Skin epidermis (tissue), 12 donors: ENCODE measurements around the gene UBASH3B.

ENCODE experiments used
- H3K27ac ChIP-seq, 21 experiments: fragments of 200-600 bp; sonication (generic) in 11 of 21; one replicate each; pipeline ENCODE4 v1.5.0; 2020; ENCODE audit warnings: mild to moderate bottlenecking in 3 of 21, inconsistent platforms in 2 of 21, moderate library complexity in 2 of 21
- H3K4me3 ChIP-seq, 7 experiments: fragments of 200-600 bp; sonication (generic) in 2 of 7; one replicate each; pipeline ENCODE4 v1.5.0; 2020; ENCODE audit warnings: inconsistent platforms in 2 of 7, mild to moderate bottlenecking in 2 of 7, moderate library complexity in 1 of 7

The UBASH3B gene

GRCh38 chr11:122703541-122704272 is 48.2 kb downstream of the UBASH3B start:
- Histone ChIP-seq H3K4me3 (no peak overlapping the region), H3K27ac (peak overlapping the region in 2 of 21 experiments; percentile 33 to 51)

GRCh38 chr11:122705396-122705795 is 49.9 kb downstream of the UBASH3B start:
- Histone ChIP-seq H3K4me3 (no peak overlapping the region), H3K27ac (no peak overlapping the region)

DNA sequence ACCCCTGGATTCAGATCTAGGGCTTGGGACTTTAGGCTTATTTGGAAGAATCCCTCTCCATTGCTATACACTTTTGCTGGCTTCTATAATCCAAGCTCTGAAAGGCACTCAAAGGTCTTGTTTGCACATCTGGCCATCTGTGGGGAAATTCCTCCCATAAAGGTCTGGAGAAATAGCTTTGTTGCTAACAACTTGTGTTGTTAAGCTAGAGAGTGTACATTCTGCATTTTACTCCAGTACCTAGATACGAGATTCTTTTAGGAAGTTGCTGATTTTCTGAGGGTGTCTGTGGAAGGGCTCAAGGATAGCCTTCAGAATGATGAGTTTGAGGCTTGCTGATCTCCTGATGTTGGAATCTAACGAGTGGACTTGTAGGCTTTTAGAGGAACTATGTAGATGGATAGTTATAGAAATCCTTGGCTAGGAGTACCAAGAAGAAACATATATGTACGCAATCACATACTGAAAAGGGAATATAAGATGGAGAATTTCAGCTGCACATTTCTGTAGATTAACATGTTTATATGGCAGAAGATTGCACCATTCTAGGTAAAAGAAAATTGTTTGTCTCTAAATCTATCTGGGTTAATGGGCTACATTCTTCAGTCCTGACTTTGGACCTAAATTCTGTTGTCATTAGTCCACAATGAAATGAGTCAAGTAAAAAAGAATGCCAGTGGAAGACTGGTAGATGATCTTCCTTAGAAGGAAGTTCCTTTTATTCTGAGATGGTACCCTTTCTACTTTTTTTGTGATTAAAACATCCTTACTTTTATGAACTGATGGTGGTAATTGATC is 51.0 kb downstream of the UBASH3B start:
- Histone ChIP-seq H3K27ac (peak overlapping the region in 1 of 21 experiments; percentile 17), H3K4me3 (no peak overlapping the region)

GRCh38 chr11:122707111-122707510 is 51.6 kb downstream of the UBASH3B start:
- Histone ChIP-seq H3K4me3 (no peak overlapping the region), H3K27ac (peak overlapping the region in 1 of 21 experiments; percentile 17)

GRCh38 chr11:122707901-122708300 is 52.4 kb downstream of the UBASH3B start:
- Histone ChIP-seq H3K27ac (no peak overlapping the region), H3K4me3 (no peak overlapping the region)

DNA sequence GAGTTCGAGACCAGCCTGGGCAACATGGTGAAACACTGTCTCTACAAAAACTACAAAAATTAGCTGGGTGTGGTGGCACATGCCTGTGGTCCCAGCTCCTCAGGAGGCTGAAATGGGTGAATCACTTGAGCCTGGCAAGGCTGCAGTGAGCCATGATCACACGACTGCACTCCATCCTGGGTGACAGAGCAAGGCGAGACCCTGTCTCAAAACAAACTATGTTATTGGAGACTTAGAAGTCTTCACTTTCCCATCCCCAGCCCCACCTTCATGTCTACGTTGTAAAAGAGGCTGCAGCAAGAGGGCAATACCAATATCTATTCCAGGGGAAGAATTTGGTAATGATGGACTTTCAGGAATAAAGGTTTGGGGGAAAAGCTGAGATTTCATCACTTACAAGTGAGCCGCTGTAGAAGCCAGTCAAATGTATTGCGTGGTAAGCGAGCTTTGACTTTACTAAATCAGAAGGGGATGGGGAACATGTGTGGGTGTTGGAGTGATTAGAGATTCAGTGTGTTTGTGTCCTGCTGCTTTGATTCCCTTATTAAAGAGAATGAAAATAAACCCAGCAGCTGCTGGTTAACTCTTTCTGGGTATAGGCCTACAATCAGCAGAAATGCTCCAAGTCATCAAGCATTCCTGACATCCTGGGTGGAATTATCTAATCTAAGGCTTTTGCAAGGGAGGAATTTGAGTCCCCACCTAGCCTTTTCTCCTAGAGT is 53.7 kb downstream of the UBASH3B start:
- Histone ChIP-seq H3K27ac (peak overlapping the region in 2 of 21 experiments; percentile 23 to 33), H3K4me3 (no peak overlapping the region)

DNA sequence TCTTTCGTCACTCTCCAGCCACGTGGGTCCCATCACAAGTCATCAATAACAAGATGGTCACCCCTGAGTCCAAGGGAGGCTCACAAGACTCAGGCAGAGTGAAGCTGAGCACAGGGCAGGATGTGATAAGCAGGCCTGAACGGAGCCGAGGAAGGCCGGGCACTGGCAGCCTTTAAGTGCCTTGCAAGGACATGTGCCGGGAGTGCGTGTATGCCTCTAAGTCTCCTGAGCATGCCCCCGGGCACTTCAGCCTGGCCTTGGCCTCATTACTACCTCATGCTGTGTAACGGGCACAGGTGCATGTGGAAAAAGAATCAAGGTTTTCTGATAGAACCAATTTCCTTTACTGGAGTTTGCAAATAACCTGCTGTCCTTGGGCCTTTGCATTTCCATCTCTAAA is 55.8 kb downstream of the UBASH3B start:
- H3K4me3 ChIP-seq, result no peak overlapping the region
- no peak overlapping the region for H3K27ac ChIP-seq

DNA sequence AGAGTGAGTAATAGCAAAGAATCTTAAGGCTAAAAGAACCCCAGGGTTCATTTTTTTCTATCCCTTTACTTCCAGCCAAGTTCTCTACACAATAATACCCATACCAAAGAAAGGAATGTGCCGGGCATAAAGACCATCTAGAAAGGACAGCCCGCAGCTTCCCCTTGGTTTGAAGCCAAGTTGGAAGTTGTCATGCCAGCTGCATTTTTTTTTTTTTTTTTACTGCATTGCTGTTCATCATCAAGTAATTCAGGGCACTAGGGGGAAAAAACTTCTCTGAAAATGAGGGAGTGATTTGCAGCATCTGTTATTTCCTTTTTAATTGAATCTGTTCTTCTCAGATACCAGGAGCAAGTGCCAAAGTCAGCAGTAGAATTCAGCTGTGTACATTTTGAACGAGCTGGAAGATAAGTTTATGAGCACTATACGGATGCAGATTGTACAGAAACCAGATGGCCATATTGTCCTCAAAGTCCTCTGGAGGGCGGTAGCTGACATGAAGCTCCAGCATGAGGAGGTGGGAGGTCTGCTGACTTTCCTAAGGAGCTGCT is 56.4 kb downstream of the UBASH3B start:
- H3K27ac ChIP-seq, result no peak overlapping the region
- no peak overlapping the region for H3K4me3 ChIP-seq

DNA sequence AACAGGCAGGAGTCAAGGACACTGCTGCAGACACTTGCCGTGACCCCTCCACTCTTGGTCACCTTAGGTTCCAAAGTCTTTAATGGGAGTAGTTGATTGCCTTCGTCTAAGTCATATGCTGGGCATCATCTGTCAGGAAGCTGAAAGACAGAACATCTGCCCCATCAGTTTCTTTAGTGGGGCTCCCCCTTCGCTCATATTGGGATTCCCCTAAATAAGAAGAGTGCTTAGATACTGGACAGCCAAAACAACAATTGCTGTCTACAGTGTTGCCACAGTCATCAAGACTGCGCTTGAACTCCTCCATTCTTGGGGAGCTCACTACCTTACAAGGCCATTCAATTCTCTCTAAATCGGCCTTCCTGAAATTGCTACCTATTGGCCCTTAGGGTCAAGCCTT is 58.5 kb downstream of the UBASH3B start:
- H3K4me3 ChIP-seq, result no peak overlapping the region
- H3K27ac ChIP-seq, result peak overlapping the region in 1 of 21 experiments; percentile 46

- H3K4me3 ChIP-seq, result no peak overlapping the region
- H3K27ac ChIP-seq, result peak overlapping the region in 1 of 21 experiments; percentile 46
Observed at GRCh38 chr11:122714484-122714883, 59.0 kb downstream of the UBASH3B start.

DNA sequence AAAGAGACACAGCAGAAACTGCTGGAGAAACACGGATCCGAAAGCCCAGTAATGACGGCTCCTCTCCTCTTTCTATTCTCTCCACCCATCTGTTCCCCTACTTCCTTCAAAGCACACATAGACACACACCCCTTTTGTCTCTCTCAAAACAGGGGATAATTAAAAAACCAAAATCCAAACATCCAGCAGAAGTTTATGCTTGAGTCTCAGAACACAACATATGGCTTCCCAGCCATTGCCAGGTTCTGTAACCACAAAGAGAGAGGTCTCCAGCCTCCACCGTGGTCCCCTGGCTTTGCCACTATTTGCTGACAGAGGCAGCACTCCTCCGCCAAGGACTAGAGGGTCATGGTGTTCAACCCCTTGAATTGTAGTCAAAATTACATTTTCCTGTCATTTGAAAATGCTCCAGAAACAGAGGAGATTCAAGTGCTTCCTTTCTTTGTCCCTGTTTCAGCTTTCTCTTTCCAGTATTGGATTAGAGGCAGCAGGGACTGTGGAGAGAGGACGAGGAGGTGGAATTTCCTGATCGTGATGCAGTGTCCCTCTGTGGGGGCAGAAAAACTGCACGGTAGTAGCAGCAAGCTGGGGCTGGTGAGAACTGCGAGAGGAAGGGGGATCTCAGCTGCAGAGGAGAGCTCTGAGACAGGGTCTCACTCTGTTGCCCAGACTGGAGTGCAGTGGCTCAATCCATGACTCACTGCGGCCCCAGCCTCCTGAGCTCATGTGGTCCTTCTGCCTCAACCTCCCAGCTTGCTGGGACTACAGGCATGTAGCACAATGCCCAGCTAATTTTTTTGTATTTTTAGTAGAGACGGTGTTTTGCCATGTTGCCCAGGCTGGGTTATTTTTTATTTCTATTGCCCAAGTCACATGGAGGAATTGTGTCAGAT is 60.3 kb downstream of the UBASH3B start:
- no peak overlapping the region for H3K4me3 ChIP-seq
- H3K27ac ChIP-seq, result peak overlapping the region in 3 of 21 experiments; percentile 8 to 67 (median 29)

GRCh38 chr11:122717264-122717867 is 61.8 kb downstream of the UBASH3B start:
- peak overlapping the region in 2 of 21 experiments; percentile 18 to 67 for H3K27ac ChIP-seq
- no peak overlapping the region for H3K4me3 ChIP-seq

DNA sequence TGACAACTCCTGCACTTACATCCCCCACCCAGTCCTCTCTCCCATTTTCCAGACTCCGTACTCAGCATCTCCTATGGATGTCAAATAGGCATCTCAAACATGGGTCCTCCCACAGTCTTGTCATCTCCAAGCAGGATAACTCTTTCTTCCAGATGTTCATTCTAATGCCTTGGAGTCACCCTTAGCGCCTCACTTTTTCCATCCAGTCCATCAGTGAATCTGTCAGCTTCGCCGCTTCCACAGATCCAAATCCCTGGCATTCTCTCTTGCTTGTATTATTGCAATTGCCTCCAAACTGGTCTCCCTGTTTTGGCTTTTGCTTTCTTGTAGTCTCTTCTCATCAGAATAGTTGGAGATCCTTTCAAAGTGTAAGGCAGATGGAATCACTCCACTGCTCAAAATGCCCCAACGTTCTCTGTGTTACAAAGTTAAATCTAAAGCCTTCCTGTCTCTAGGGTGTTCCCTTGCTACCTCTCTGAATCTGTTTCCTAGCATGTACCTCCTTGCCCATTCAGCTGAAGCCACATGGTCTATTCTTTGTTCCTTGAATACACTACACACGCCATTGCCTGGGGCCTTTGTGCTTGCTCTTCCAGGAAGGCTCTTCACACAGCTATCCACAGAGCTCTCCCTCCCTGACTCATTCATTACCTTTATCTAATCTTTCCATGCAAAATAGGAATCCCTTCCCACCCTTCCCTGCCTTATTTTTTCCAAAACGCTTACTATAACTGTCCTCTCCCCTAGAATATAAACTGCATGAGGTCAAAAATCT is 64.8 kb downstream of the UBASH3B start:
- Histone ChIP-seq H3K4me3 (no peak overlapping the region), H3K27ac (no peak overlapping the region)

DNA sequence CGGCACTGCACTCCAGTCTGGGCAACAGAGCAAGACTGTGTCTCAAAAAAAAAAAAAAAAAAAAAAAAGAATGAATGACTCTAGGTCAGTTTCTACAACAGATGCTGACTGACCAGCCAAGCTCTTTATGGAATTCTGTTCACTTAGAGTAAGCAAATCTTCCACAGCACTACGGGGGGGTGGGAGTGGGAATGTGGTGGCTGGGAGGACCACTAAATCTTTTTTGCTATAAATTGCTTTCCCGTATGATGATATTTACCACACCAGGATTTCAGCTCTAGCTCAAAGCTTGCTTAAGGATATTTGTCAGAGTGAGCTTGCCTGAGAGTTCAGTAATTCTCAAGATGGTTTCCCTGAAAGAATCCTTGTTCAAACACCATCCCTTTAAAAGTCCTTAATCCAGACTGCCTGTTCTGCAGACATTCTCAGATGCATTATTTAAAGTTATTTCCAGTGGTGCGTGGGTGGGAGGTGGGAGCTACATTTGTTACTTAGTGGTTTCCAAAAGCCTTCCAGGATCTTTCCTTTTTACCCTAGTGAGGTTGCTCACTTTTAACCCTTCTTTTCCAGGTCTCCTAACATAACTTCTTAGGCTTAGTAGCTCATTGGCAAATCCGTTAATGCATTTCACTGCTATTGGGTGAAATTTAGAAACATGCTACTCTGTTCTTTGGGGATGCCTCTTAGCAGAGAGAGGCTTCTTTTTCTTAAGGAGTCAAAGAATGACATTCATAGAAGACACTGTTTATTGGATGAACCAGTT is 65.9 kb downstream of the UBASH3B start:
- Histone ChIP-seq H3K4me3 (no peak overlapping the region), H3K27ac (no peak overlapping the region)

- Histone ChIP-seq H3K27ac (peak overlapping the region in 3 of 21 experiments; percentile 17 to 54 (median 53)), H3K4me3 (no peak overlapping the region)
Observed at GRCh38 chr11:122721964-122722266, 66.4 kb downstream of the UBASH3B start.

GRCh38 chr11:122723106-122723505 is 67.6 kb downstream of the UBASH3B start:
- H3K27ac ChIP-seq, result peak overlapping the region in 2 of 21 experiments; percentile 6 to 54
- H3K4me3 ChIP-seq, result no peak overlapping the region

- Histone ChIP-seq H3K4me3 (no peak overlapping the region), H3K27ac (peak overlapping the region in 1 of 21 experiments; percentile 6)
Observed at GRCh38 chr11:122723576-122723975, 68.1 kb downstream of the UBASH3B start.
